GM23248 (cell line): Measurements from ENCODE around the gene PELI3. TPM values are rescaled to one million over a fixed set of nuclear protein-coding genes. Genes with fewer than 3 reads are reported as not detected.

Experiments
- DNase-seq: peaks from one replicate; pipeline ENCODE4 v3.0.0-alpha.2; 2015
- H2AFZ ChIP-seq: fragments of 200-600 bp; sonication (generic); 2 replicates; pipeline ENCODE4 v1.6.1; 2016; ENCODE audit warnings: antibody characterized with exemption
- H3F3A ChIP-seq: fragments of 200-600 bp; sonication (generic); 2 replicates; pipeline ENCODE4 v1.6.1; 2016; ENCODE audit warnings: mild to moderate bottlenecking, antibody characterized with exemption, mixed run types; ENCODE audit not compliant: insufficient read depth
- H3K27ac ChIP-seq: fragments of 200-600 bp; sonication (generic); 2 replicates; pipeline ENCODE4 v1.5.1; 2016; ENCODE audit warnings: mild to moderate bottlenecking
- H3K27me3 ChIP-seq: fragments of 200-600 bp; sonication (generic); replicated peaks from 2 replicates; pipeline ENCODE4 v1.6.1; 2016; ENCODE audit warnings: mild to moderate bottlenecking; ENCODE audit not compliant: insufficient read depth
- H3K36me3 ChIP-seq: fragments of 200-600 bp; sonication (generic); 2 replicates; pipeline ENCODE4 v1.6.1; 2016; ENCODE audit warnings: low read depth, mild to moderate bottlenecking
- H3K4me1 ChIP-seq: fragments of 200-600 bp; sonication (generic); 2 replicates; pipeline ENCODE4 v1.6.1; 2016; ENCODE audit warnings: mild to moderate bottlenecking; ENCODE audit not compliant: insufficient read depth
- H3K4me2 ChIP-seq: fragments of 200-600 bp; sonication (generic); one replicate; pipeline ENCODE4 v1.6.1; 2016; ENCODE audit warnings: mild to moderate bottlenecking; ENCODE audit not compliant: unreplicated experiment
- H3K4me3 ChIP-seq: fragments of 200-600 bp; sonication (generic); 2 replicates; pipeline ENCODE4 v1.5.1; 2016; ENCODE audit warnings: mild to moderate bottlenecking
- H3K79me2 ChIP-seq: fragments of 200-600 bp; sonication (generic); 2 replicates; pipeline ENCODE4 v1.6.1; 2016; ENCODE audit warnings: mild to moderate bottlenecking; ENCODE audit not compliant: insufficient read depth
- H3K9ac ChIP-seq: fragments of 200-600 bp; sonication (generic); 2 replicates; pipeline ENCODE4 v1.6.1; 2016; ENCODE audit warnings: mild to moderate bottlenecking
- H3K9me2 ChIP-seq: fragments of 200-600 bp; sonication (generic); 2 replicates; pipeline ENCODE4 v1.6.1; 2016; ENCODE audit warnings: mixed run types, mild to moderate bottlenecking, moderate library complexity; ENCODE audit not compliant: insufficient read depth
- H3K9me3 ChIP-seq: fragments of 200-600 bp; sonication (generic); one replicate; pipeline ENCODE4 v1.6.1; 2017; ENCODE audit warnings: low read depth
- H4K20me1 ChIP-seq: fragments of 200-600 bp; sonication (generic); 2 replicates; pipeline ENCODE4 v1.6.0; 2016; ENCODE audit not compliant: insufficient read depth
- EZH2 ChIP-seq: fragments of 200-600 bp; sonication (generic); IDR thresholded peaks from 2 replicates; pipeline ENCODE4 v1.6.1; 2018; ENCODE audit warnings: antibody characterized with exemption, mild to moderate bottlenecking; ENCODE audit not compliant: insufficient read depth, poor library complexity, severe bottlenecking
- EZH2phosphoT487 ChIP-seq: fragments of 200-600 bp; sonication (generic); IDR thresholded peaks from 2 replicates; pipeline ENCODE4 v1.6.1; 2018; ENCODE audit warnings: antibody characterized with exemption, moderate library complexity, mild to moderate bottlenecking, low read depth; ENCODE audit not compliant: insufficient read depth
- WGBS, 2 experiments: methylation state at CpG; one replicate each; pipeline ENCODE4 v1.1.6; 2015 to 2017; ENCODE audit warnings: low lambda C conversion rate in 2 of 2, low coverage in 1 of 2; ENCODE audit errors: missing lambda C conversion rate in 2 of 2; 5-methylcytosine and 5-hydroxymethylcytosine counted together
- in situ Hi-C: fragments of 300-500 bp; cut with MboI; formaldehyde crosslinking; loops from 2 replicates; pipeline ENCODE4 v1.15.0; 2020
- polyA plus RNA-seq: library from polyadenylated mRNA; unstranded; fragments of >200 nt; fragmentation: Nextera tagmentation; extraction: Ambion mirVana; gene quantifications from 2 replicates; pipeline ENCODE4 v1.2.1, GENCODE V29; 2016
- total RNA-seq: library from RNA; depleted of rRNA; stranded (reverse); fragments of >200 nt; shearing (Covaris generic); gene quantifications from 2 replicates; pipeline ENCODE4 v1.2.3, GENCODE V29; 2014

Gene PELI3
- total and polyA plus RNA-seq, 2 experiments from 2014 or later, result 5.3 to 10.5 TPM

- no peak for DNase-seq
- no peak overlapping the region for H3K9ac ChIP-seq
- H3K4me2 ChIP-seq, result no peak overlapping the region
- peaks cover 14% of the 10 kb centered on the region for H3K79me2 ChIP-seq
- no peaks in the 10 kb centered on the region for H3K36me3 ChIP-seq
- H3K4me3 ChIP-seq, result no peak overlapping the region
- in situ Hi-C loops, result no loop called here
- no peaks in the 10 kb centered on the region for H4K20me1 ChIP-seq
- H3K27me3 ChIP-seq, result no peaks in the 10 kb centered on the region
- H3K9me2 ChIP-seq, result no peaks in the 10 kb centered on the region
- no peak for TF ChIP-seq EZH2
- no peak for TF ChIP-seq EZH2phosphoT487
- H2AFZ ChIP-seq, result no peak overlapping the region
- H3K4me1 ChIP-seq, result 0 out of 2 replicates have a peak, but pooled peaks cover 8% of the 10 kb centered on the region
- H3F3A ChIP-seq, result no peaks in the 10 kb centered on the region
- WGBS, 2 experiments, result 71 to 76% methylated on average over 9 to 11 of the region's 11 CpGs
- no peak overlapping the region for H3K27ac ChIP-seq
- no peaks in the 10 kb centered on the region for H3K9me3 ChIP-seq
Observed at GRCh38 chr11:66477263-66478201, 10.8 kb downstream of the PELI3 start.

- Histone ChIP-seq H4K20me1 (no peaks in the 10 kb centered on the region), H3K4me2 (peak overlapping the region; percentile 86), H3K9me2 (no peaks in the 10 kb centered on the region), H3K4me3 (peak overlapping the region; percentile 85), H3K36me3 (no peaks in the 10 kb centered on the region), H3K27ac (peak overlapping the region; percentile 88), H3K27me3 (no peaks in the 10 kb centered on the region), H3K79me2 (peaks cover 14% of the 10 kb centered on the region), H3K9me3 (no peaks in the 10 kb centered on the region), H3F3A (no peaks in the 10 kb centered on the region), H3K4me1 (0 out of 2 replicates have a peak, but pooled peaks cover 8% of the 10 kb centered on the region), H3K9ac (peak overlapping the region; percentile 96), H2AFZ (peak overlapping the region; percentile 87)
- TF ChIP-seq EZH2phosphoT487, result no peak
- no peak for TF ChIP-seq EZH2
- WGBS, 2 experiments, result 31 to 36% methylated on average over 8 of the region's 8 CpGs
- in situ Hi-C loops, result no loop called here
- DNase-seq, result no peak
Observed at GRCh38 chr11:66478729-66479393, 12.2 kb downstream of the PELI3 start.

- peak overlapping the region; percentile 96 for H3K9ac ChIP-seq
- H3F3A ChIP-seq, result no peaks in the 10 kb centered on the region
- 1% methylated on average over 34 of the region's 34 CpGs for WGBS, 2 experiments
- peak overlapping the region; percentile 88 for H3K27ac ChIP-seq
- H3K4me3 ChIP-seq, result peak overlapping the region; percentile 85
- in situ Hi-C loops, result no loop called here
- peak overlapping the region; percentile 86 for H3K4me2 ChIP-seq
- H3K4me1 ChIP-seq, result 0 out of 2 replicates have a peak, but pooled peaks cover 8% of the 10 kb centered on the region
- H3K79me2 ChIP-seq, result peaks cover 14% of the 10 kb centered on the region
- peak; percentile 74 for DNase-seq
- H3K27me3 ChIP-seq, result no peaks in the 10 kb centered on the region
- H4K20me1 ChIP-seq, result no peaks in the 10 kb centered on the region
- H3K9me3 ChIP-seq, result no peaks in the 10 kb centered on the region
- H2AFZ ChIP-seq, result peak overlapping the region; percentile 87
- no peaks in the 10 kb centered on the region for H3K36me3 ChIP-seq
- H3K9me2 ChIP-seq, result no peaks in the 10 kb centered on the region
- TF ChIP-seq EZH2 (no peak), EZH2phosphoT487 (no peak)
Observed at GRCh38 chr11:66479394-66480116, 12.8 kb downstream of the PELI3 start.
